PC-9 (cell line): ENCODE measurements around the gene WDR27. TPM values are rescaled to one million over a fixed set of nuclear protein-coding genes. Genes with fewer than 3 reads are reported as not detected.
A peak's percentile ranks its signal among the peaks of the same experiment; 100 is the strongest.

Experiments used
- BruUV-seq: library from RNA; stranded (reverse); fragments of 400-500 nt; replicated peaks from 2 replicates; lab custom pipeline; 2021; lab: Mats Ljungman, UMichigan
- CTCF ChIA-PET: fragments of 300-600 bp; sonication (Branson Sonifier 250); formaldehyde crosslinking; loops from one replicate; lab custom pipeline; 2022; ENCODE audit warnings: antibody characterized with exemption; lab: Charles Lee
- POLR2A ChIA-PET: fragments of 300-600 bp; sonication (Branson Sonifier 250); formaldehyde crosslinking; loops from one replicate; lab custom pipeline; 2022; ENCODE audit warnings: antibody characterized with exemption; ENCODE audit not compliant: unreplicated experiment; lab: Charles Lee
- DNase-seq, 2 experiments: peaks; one replicate each; pipeline versions ENCODE4 v3.0.0 to v3.0.0-alpha.2; 2015 to 2022; ENCODE audit warnings: mixed read lengths in 1 of 2
- H2AFZ ChIP-seq: fragments of 200-600 bp; sonication (generic); 2 replicates; pipeline ENCODE4 v1.8.1; 2017; ENCODE audit warnings: antibody characterized with exemption
- H3F3A ChIP-seq: fragments of 200-600 bp; sonication (generic); 2 replicates; pipeline ENCODE4 v1.8.1; 2017; ENCODE audit warnings: antibody characterized with exemption, mild to moderate bottlenecking, low read depth; ENCODE audit not compliant: insufficient read depth
- H3K27ac ChIP-seq: fragments of 200-600 bp; sonication (generic); 2 replicates; pipeline ENCODE4 v1.6.1; 2016; ENCODE audit warnings: mixed run types
- H3K27me3 ChIP-seq: fragments of 200-600 bp; sonication (generic); 2 replicates; pipeline ENCODE4 v1.6.1; 2016; ENCODE audit warnings: low read depth, mixed run types; ENCODE audit not compliant: insufficient read depth
- H3K36me3 ChIP-seq: fragments of 200-600 bp; sonication (generic); 2 replicates; pipeline ENCODE4 v1.6.1; 2016; ENCODE audit warnings: low read depth, mixed run types
- H3K4me1 ChIP-seq: fragments of 200-600 bp; sonication (generic); replicated peaks from 2 replicates; pipeline ENCODE4 v1.6.1; 2016; ENCODE audit warnings: mixed run types; ENCODE audit not compliant: insufficient read depth
- H3K4me2 ChIP-seq: fragments of 200-600 bp; sonication (generic); 2 replicates; pipeline ENCODE4 v1.6.1; 2017; ENCODE audit warnings: mixed run types
- H3K4me3 ChIP-seq: fragments of 200-600 bp; sonication (generic); 2 replicates; pipeline ENCODE4 v1.6.1; 2016; ENCODE audit warnings: mixed run types
- H3K79me2 ChIP-seq: fragments of 200-600 bp; sonication (generic); 2 replicates; pipeline ENCODE4 v1.6.1; 2017; ENCODE audit warnings: low read depth, mixed run types
- H3K9me2 ChIP-seq: fragments of 200-600 bp; sonication (generic); 2 replicates; pipeline ENCODE4 v1.8.1; 2017; ENCODE audit warnings: mild to moderate bottlenecking; ENCODE audit not compliant: insufficient read depth
- H3K9me3 ChIP-seq: fragments of 200-600 bp; sonication (generic); 2 replicates; pipeline ENCODE4 v1.8.1; 2016; ENCODE audit warnings: low read depth; ENCODE audit not compliant: insufficient read depth
- H4K20me1 ChIP-seq: fragments of 200-600 bp; sonication (generic); 2 replicates; pipeline ENCODE4 v1.8.1; 2017; ENCODE audit not compliant: insufficient read depth
- CTCF ChIP-seq: fragments of 200-600 bp; sonication (generic); conservative IDR thresholded peaks from 2 replicates; pipeline ENCODE4 v1.6.1; 2017; ENCODE audit warnings: mixed run types, antibody characterized with exemption, mild to moderate bottlenecking, moderate library complexity
- EZH2 ChIP-seq: fragments of 200-600 bp; sonication (generic); IDR thresholded peaks from 2 replicates; pipeline ENCODE4 v1.8.0; 2017; ENCODE audit warnings: antibody characterized with exemption, low read depth
- intact Hi-C: fragments of 100-400 bp; cut with micrococcal nuclease; formaldehyde crosslinking; loops from one replicate; pipeline ENCODE4 v1.10.0; 2022; ENCODE audit not compliant: unreplicated experiment
- total RNA-seq: library from RNA; stranded (reverse); gene quantifications from 2 replicates; pipeline ENCODE4 v1.2.3, GENCODE V29; 2021

WDR27 gene
- total RNA-seq, 1 experiment from 2014 or later, result 54.2 TPM

- H3F3A ChIP-seq, result no peaks in the 10 kb centered on the region
- peaks cover 8% of the 10 kb centered on the region; the same call in 1 of the 2 replicates for H3K9me3 ChIP-seq
- CTCF ChIA-PET, result no interaction called here
- no TSS peak for BruUV-seq
- no peaks in the 10 kb centered on the region for H3K9me2 ChIP-seq
- no peak overlapping the region for H2AFZ ChIP-seq
- H3K4me1 ChIP-seq, result no peaks in the 10 kb centered on the region
- DNase-seq, result no peak
- no peak overlapping the region for H3K4me3 ChIP-seq
- TF ChIP-seq CTCF (no peak), EZH2 (no peak)
- H3K79me2 ChIP-seq, result no peaks in the 10 kb centered on the region
- intact Hi-C loops, result no loop called here
- no peak overlapping the region for H3K27ac ChIP-seq
- H3K27me3 ChIP-seq, result no peaks in the 10 kb centered on the region
- POLR2A ChIA-PET, result no interaction called here
- H4K20me1 ChIP-seq, result no peaks in the 10 kb centered on the region
- no peak overlapping the region for H3K4me2 ChIP-seq
- no peaks in the 10 kb centered on the region for H3K36me3 ChIP-seq
Measured at GRCh38 chr6:169429001-169429400, 272.8 kb downstream of the WDR27 start.

GRCh38 chr6:169428532-169428931 is 273.3 kb downstream of the WDR27 start:
- no peaks in the 10 kb centered on the region for H3K4me1 ChIP-seq
- no peaks in the 10 kb centered on the region for H3F3A ChIP-seq
- no peaks in the 10 kb centered on the region for H3K36me3 ChIP-seq
- H3K27ac ChIP-seq, result no peak overlapping the region
- TF ChIP-seq CTCF, result no peak
- no peak for TF ChIP-seq EZH2
- H3K9me2 ChIP-seq, result no peaks in the 10 kb centered on the region
- H3K27me3 ChIP-seq, result no peaks in the 10 kb centered on the region
- H2AFZ ChIP-seq, result no peak overlapping the region
- no peaks in the 10 kb centered on the region for H4K20me1 ChIP-seq
- BruUV-seq, result no TSS peak
- intact Hi-C loops, result no loop called here
- no peak for DNase-seq
- H3K4me3 ChIP-seq, result no peak overlapping the region
- ChIA-PET POLR2A (no interaction called here), CTCF (no interaction called here)
- H3K4me2 ChIP-seq, result no peak overlapping the region
- peaks cover 8% of the 10 kb centered on the region; the same call in 1 of the 2 replicates for H3K9me3 ChIP-seq
- no peaks in the 10 kb centered on the region for H3K79me2 ChIP-seq

- CTCF ChIA-PET, result no interaction called here
- no peak for DNase-seq
- intact Hi-C loops, result no loop called here
- no peaks in the 10 kb centered on the region for H3K79me2 ChIP-seq
- no peaks in the 10 kb centered on the region for H3F3A ChIP-seq
- no peaks in the 10 kb centered on the region for H3K36me3 ChIP-seq
- peaks cover 8% of the 10 kb centered on the region; the same call in 1 of the 2 replicates for H3K9me3 ChIP-seq
- H4K20me1 ChIP-seq, result no peaks in the 10 kb centered on the region
- H2AFZ ChIP-seq, result 0 out of 2 replicates have a peak overlapping the region, but pooled peaks have one; percentile 57
- BruUV-seq, result no TSS peak
- peak overlapping the region; percentile 56 for H3K4me2 ChIP-seq
- H3K9me2 ChIP-seq, result no peaks in the 10 kb centered on the region
- H3K27me3 ChIP-seq, result 0 out of 2 replicates have a peak, but pooled peaks cover 3% of the 10 kb centered on the region
- H3K4me3 ChIP-seq, result no peak overlapping the region
- H3K4me1 ChIP-seq, result no peaks in the 10 kb centered on the region
- POLR2A ChIA-PET, result no interaction called here
- H3K27ac ChIP-seq, result no peak overlapping the region
- TF ChIP-seq CTCF (no peak), EZH2 (no peak)
Measured at GRCh38 chr6:169427856-169428255, 274.0 kb downstream of the WDR27 start.
